Suprapubic skin (tissue), 4 donors: ENCODE measurements around the gene GSAP. TPM values are rescaled to one million over a fixed set of nuclear protein-coding genes. Genes with fewer than 3 reads are reported as not detected.

Source experiments
- DNase-seq, 2 donors: peaks; one replicate each; pipeline ENCODE4 v3.0.0-alpha.2; 2019; ENCODE audit warnings: low spot score in 2 of 2
- H3K27ac ChIP-seq: fragments of 200-600 bp; sonication (generic); one replicate; pipeline ENCODE4 v1.5.1; 2019
- H3K27me3 ChIP-seq: fragments of 200-600 bp; sonication (generic); one replicate; pipeline ENCODE4 v1.5.1; 2019
- H3K36me3 ChIP-seq: fragments of 200-600 bp; sonication (generic); one replicate; pipeline ENCODE4 v1.5.1; 2019
- H3K4me1 ChIP-seq: fragments of 200-600 bp; sonication (generic); one replicate; pipeline ENCODE4 v1.5.1; 2019
- H3K4me3 ChIP-seq: fragments of 200-600 bp; sonication (generic); one replicate; pipeline ENCODE4 v1.5.1; 2019; ENCODE audit warnings: mild to moderate bottlenecking
- H3K9me3 ChIP-seq: fragments of 200-600 bp; sonication (generic); one replicate; pipeline ENCODE4 v1.5.1; 2019
- CTCF ChIP-seq, 2 donors: fragments of 200-600 bp in 1 of 2; fragments of 450-650 bp in 1 of 2; sonication (generic) in 1 of 2; IDR thresholded peaks; one replicate each; pipeline ENCODE4 v1.5.1; 2016 to 2019; ENCODE audit warnings: antibody characterized with exemption in 2 of 2, mild to moderate bottlenecking in 1 of 2, moderate library complexity in 1 of 2
- EP300 ChIP-seq: sonication (generic); formaldehyde crosslinking; IDR thresholded peaks from one replicate; pipeline ENCODE4 v1.6.1; 2017; ENCODE audit warnings: antibody characterized with exemption
- POLR2A ChIP-seq, 2 donors: fragments of 450-650 bp; IDR thresholded peaks; one replicate each; pipeline ENCODE4 v1.6.1; 2017; ENCODE audit warnings: antibody characterized with exemption in 2 of 2, mild to moderate bottlenecking in 2 of 2, moderate library complexity in 2 of 2
- POLR2AphosphoS5 ChIP-seq, 3 donors: sonication (generic); formaldehyde crosslinking; IDR thresholded peaks; one replicate each; pipeline ENCODE4 v1.6.1; 2017; ENCODE audit warnings: antibody characterized with exemption in 3 of 3
- WGBS: methylation state at CpG from one replicate; pipeline ENCODE4 v1.1.5; 2018; 5-methylcytosine and 5-hydroxymethylcytosine counted together
- total RNA-seq, 4 donors: library from RNA; depleted of rRNA; stranded (reverse); fragments of >200 nt; gene quantifications; one replicate each; pipeline ENCODE4 v1.1.0, GENCODE V29; 2016

GSAP gene
- total RNA-seq, 4 donors from 2014 or later = 11.8 to 52.8 (median 17.2) TPM

- Histone ChIP-seq H3K4me3 (no peak overlapping the region), H3K27me3 (no peaks in the 10 kb centered on the region), H3K4me1 (peaks cover 26% of the 10 kb centered on the region), H3K36me3 (peaks cover 22% of the 10 kb centered on the region), H3K9me3 (no peaks in the 10 kb centered on the region), H3K27ac (no peak overlapping the region)
- TF ChIP-seq EP300 = no peak
- TF ChIP-seq POLR2A (IDR thresholded peaks at IDR 0.05) = no peak
- TF ChIP-seq CTCF (IDR thresholded peaks at IDR 0.05) = no peak
- TF ChIP-seq POLR2AphosphoS5 (IDR thresholded peaks at IDR 0.05) = no peak
- 45% methylated on average over 2 of the region's 2 CpGs for WGBS
- DNase-seq = no peak
Observed at GRCh38 chr7:77316219-77316978, 99.8 kb downstream of the GSAP start.

- Histone ChIP-seq H3K4me1 (peaks cover 29% of the 10 kb centered on the region), H3K27me3 (no peaks in the 10 kb centered on the region), H3K4me3 (no peak overlapping the region), H3K27ac (no peak overlapping the region), H3K36me3 (peaks cover 15% of the 10 kb centered on the region), H3K9me3 (no peaks in the 10 kb centered on the region)
- 76% methylated on average over 3 of the region's 3 CpGs for WGBS
- no peak for TF ChIP-seq CTCF (IDR thresholded peaks at IDR 0.05)
- no peak for DNase-seq
Observed at GRCh38 chr7:77315182-77315591, 101.0 kb downstream of the GSAP start.

- peaks cover 12% of the 10 kb centered on the region for H3K36me3 ChIP-seq
- 67% methylated on average over 5 of the region's 5 CpGs for WGBS
Observed at GRCh38 chr7:77313876-77314480, 102.2 kb downstream of the GSAP start.

GRCh38 chr7:77313085-77313484, 103.1 kb downstream of the GSAP start:
- peaks cover 11% of the 10 kb centered on the region for H3K36me3 ChIP-seq
- 34% methylated on average over 2 of the region's 2 CpGs for WGBS
- TF ChIP-seq EP300 (no peak), POLR2A (IDR thresholded peaks at IDR 0.05) (no peak), POLR2AphosphoS5 (IDR thresholded peaks at IDR 0.05) (no peak), CTCF (IDR thresholded peaks at IDR 0.05) (no peak)
- no peaks in the 10 kb centered on the region for H3K27me3 ChIP-seq
- H3K4me3 ChIP-seq = no peak overlapping the region
- DNase-seq = no peak
- peaks cover 45% of the 10 kb centered on the region for H3K4me1 ChIP-seq
- H3K9me3 ChIP-seq = no peaks in the 10 kb centered on the region
- H3K27ac ChIP-seq = no peak overlapping the region

More at GRCh38 chr7:77313876-77314480, 102.2 kb downstream of the GSAP start:
- Histone ChIP-seq H3K27ac (no peak overlapping the region), H3K4me1 (peaks cover 39% of the 10 kb centered on the region), H3K27me3 (no peaks in the 10 kb centered on the region), H3K4me3 (no peak overlapping the region), H3K9me3 (no peaks in the 10 kb centered on the region)
- TF ChIP-seq POLR2A (IDR thresholded peaks at IDR 0.05) (no peak), CTCF (IDR thresholded peaks at IDR 0.05) (no peak), POLR2AphosphoS5 (IDR thresholded peaks at IDR 0.05) (no peak), EP300 (no peak)
- DNase-seq = no peak

DNA sequence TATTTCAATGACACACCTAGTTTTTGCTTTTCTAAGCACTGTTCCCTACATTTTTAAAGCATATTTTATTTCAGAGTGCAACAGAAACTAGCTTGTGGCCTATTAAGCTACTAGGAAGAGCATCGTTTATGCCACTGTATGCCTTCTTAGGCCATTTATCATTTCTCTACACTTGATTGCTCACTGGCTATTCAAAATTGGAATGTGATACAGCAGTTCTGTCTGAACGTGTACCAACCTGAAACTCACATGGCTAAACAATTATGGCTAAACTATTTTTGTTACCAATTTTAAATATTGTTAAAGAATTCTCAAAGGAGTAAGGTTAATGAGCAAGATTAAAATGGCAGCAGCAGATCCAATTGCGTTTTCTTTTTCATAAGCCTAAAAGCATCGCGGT, 105.2 kb downstream of the GSAP start:
- no peak for TF ChIP-seq POLR2A (IDR thresholded peaks at IDR 0.05)
- no peak for TF ChIP-seq POLR2AphosphoS5 (IDR thresholded peaks at IDR 0.05)
- TF ChIP-seq EP300 = no peak
- TF ChIP-seq CTCF (IDR thresholded peaks at IDR 0.05) = no peak
- no peaks in the 10 kb centered on the region for H3K9me3 ChIP-seq
- H3K36me3 ChIP-seq = peaks cover 6% of the 10 kb centered on the region
- no peak for DNase-seq
- no peak overlapping the region for H3K4me3 ChIP-seq
- peaks cover 41% of the 10 kb centered on the region for H3K4me1 ChIP-seq
- no peak overlapping the region for H3K27ac ChIP-seq
- H3K27me3 ChIP-seq = no peaks in the 10 kb centered on the region
- 74% methylated on average over 5 of the region's 5 CpGs for WGBS
